Measurements from ENCODE around the gene LSM4.

DNA sequence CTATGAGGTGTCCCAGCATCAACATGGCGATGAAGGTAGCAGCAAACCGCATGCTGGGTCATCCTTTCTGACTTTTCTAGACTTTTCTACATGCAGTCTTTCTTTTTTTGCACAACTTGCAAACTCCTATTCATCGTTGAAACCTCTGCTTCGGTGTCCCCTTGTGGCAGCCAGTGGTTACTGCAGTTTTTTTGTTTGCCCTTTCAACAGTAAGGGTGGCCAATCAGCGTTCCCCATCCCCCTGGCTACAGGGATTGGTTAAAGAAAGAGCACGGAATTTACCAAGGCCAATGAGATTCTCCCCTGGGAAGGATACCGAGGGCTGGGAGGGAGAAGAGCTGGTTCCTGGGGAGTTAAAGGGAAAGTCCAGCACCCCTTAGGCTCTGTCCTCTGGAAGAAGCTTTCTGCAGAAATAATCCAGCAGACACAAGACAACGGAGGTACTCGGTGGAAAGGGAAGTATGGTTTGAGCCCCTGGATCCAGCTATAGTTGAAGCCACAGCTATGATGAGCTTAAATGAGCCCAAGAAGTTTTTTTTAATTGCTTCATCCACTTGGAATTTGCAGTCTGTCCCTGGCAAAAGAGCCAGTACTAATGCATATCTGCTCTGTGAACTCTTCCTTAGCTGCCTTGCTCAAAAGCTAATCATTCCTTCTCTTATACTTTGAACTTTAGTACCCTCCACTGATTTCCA is 5.6 kb upstream of the LSM4 start:
- peak; percentile 71 for TF ChIP-seq CTCF (IDR thresholded peaks at IDR 0.05; ENCODE audit: insufficient read depth, low read length, poor library complexity, severe bottlenecking)
- no peak for TF ChIP-seq EZH2phosphoT487 (conservative IDR thresholded peaks at IDR 0.05; ENCODE audit: low read length)
